ENCODE measurements around the gene GJA1. TPM values are rescaled to one million over a fixed set of nuclear protein-coding genes. Genes with fewer than 3 reads are reported as not detected.

Gene GJA1
- total and polyA plus RNA-seq, 4 donors = 0.32 to 2.8 (median 1.9) TPM

DNA sequence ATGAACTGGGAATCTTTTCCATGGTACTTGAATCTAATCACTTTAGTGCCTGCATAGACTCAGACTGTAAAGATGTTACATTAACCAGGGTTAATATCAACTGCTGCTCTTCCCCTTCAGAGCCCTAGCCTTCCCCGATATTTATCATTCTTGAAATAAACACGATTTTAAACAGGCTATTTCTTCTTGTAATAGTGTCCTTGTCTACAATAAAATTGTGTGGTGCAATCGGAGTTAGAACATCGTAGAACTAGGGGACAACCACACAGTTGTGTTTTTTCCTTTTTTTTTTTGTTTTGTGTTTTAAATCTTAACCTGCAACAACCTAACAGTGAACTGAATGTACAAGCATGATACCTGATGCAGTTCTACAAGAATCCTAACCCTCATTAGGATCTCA is 4.5 kb downstream of the GJA1 start (continued):
- TF ChIP-seq, protein P1, sequence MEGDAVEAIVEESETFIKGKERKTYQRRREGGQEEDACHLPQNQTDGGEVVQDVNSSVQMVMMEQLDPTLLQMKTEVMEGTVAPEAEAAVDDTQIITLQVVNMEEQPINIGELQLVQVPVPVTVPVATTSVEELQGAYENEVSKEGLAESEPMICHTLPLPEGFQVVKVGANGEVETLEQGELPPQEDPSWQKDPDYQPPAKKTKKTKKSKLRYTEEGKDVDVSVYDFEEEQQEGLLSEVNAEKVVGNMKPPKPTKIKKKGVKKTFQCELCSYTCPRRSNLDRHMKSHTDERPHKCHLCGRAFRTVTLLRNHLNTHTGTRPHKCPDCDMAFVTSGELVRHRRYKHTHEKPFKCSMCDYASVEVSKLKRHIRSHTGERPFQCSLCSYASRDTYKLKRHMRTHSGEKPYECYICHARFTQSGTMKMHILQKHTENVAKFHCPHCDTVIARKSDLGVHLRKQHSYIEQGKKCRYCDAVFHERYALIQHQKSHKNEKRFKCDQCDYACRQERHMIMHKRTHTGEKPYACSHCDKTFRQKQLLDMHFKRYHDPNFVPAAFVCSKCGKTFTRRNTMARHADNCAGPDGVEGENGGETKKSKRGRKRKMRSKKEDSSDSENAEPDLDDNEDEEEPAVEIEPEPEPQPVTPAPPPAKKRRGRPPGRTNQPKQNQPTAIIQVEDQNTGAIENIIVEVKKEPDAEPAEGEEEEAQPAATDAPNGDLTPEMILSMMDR (IDR thresholded peaks at IDR 0.05; ENCODE audit: low read depth, low read length, missing input control) = no peak
- TF ChIP-seq FOXA1 (IDR thresholded peaks at IDR 0.05) = no peak
- TF ChIP-seq, protein P2, sequence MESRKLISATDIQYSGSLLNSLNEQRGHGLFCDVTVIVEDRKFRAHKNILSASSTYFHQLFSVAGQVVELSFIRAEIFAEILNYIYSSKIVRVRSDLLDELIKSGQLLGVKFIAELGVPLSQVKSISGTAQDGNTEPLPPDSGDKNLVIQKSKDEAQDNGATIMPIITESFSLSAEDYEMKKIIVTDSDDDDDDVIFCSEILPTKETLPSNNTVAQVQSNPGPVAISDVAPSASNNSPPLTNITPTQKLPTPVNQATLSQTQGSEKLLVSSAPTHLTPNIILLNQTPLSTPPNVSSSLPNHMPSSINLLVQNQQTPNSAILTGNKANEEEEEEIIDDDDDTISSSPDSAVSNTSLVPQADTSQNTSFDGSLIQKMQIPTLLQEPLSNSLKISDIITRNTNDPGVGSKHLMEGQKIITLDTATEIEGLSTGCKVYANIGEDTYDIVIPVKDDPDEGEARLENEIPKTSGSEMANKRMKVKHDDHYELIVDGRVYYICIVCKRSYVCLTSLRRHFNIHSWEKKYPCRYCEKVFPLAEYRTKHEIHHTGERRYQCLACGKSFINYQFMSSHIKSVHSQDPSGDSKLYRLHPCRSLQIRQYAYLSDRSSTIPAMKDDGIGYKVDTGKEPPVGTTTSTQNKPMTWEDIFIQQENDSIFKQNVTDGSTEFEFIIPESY (IDR thresholded peaks at IDR 0.05) = no peak

DNA sequence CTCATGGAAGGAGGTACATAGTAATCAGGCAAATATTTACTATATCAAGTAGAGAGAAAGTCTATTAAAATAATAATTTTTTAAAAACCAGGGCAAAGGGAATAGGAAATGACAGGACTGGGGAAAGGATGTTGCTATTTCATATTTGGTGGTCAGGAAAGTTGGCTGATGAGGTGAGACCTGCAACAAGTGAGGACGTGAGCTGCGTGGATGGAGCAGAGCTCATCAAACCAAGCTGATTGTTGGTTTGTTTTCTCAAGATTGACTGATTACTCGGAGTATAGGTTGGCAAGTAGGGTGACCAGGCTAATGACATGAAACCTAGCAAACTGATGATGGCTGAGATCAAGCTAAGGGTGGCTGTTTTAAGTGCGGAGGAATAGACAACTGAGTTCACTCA is 6.0 kb downstream of the GJA1 start:
- no peak overlapping the region for H3K4me3 ChIP-seq (ENCODE audit: low read depth in 1 of 3, low read length in 3 of 3)
- H3K9ac ChIP-seq (ENCODE audit: low read depth in 1 of 2, low read length in 2 of 2) = no peak overlapping the region
- H3K27ac ChIP-seq (ENCODE audit: low read depth in 1 of 2, low read length in 2 of 2) = no peak overlapping the region
- H3K4me1 ChIP-seq (ENCODE audit: control insufficient read depth in 4 of 4, insufficient read depth in 4 of 4, low read length in 3 of 4) = peaks cover 3 to 15% (median 10%) of the 10 kb centered on the region in 4 donors
- H3K27me3 ChIP-seq (ENCODE audit: control insufficient read depth in 4 of 4, insufficient read depth in 4 of 4, low read length in 3 of 4) = peaks cover 0 to 14% (median 3%) of the 10 kb centered on the region in 4 donors
- 49% methylated on average over 4 of the region's 4 CpGs for WGBS
- TF ChIP-seq, protein P2 (IDR thresholded peaks at IDR 0.05) = no peak
- TF ChIP-seq, protein P1 (IDR thresholded peaks at IDR 0.05; ENCODE audit: low read depth, low read length, missing input control) = no peak
- no peak for TF ChIP-seq JUND (IDR thresholded peaks at IDR 0.05)
- DNase-seq (ENCODE audit: low spot score) = no peak
- no peaks in the 10 kb centered on the region for H3K36me3 ChIP-seq (ENCODE audit: control insufficient read depth in 4 of 4, insufficient read depth in 3 of 4, low read depth in 1 of 4, low read length in 3 of 4)
- H3K9me3 ChIP-seq (ENCODE audit: control insufficient read depth in 4 of 4, low read length in 3 of 4) = no peaks in the 10 kb centered on the region

DNA sequence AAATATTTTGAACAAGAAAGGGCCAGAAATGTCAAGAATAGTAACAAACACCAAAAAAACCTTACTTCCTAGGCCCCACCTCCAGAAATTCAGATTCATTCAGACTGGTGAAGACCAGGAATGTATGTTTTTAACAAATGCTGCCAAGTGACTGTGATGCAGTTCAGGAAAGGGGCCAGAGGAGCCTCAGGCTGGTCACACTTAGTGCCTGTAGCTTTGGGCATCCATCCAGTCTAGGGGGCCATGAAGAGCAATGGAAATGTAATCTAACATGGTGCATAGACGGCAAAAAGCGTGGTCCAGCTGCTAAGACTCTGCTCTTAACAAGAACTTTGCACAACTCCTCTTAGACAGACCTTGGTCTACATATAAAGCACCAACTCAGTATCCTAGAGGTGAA is 7.1 kb downstream of the GJA1 start:
- Histone ChIP-seq H3K36me3 (ENCODE audit: control insufficient read depth in 4 of 4, insufficient read depth in 3 of 4, low read depth in 1 of 4, low read length in 3 of 4) (no peaks in the 10 kb centered on the region), H3K27ac (ENCODE audit: low read depth in 1 of 2, low read length in 2 of 2) (no peak overlapping the region)
- WGBS = 63% methylated on average over 2 of the region's 2 CpGs

More for the DNA sequence above, 7.1 kb downstream of the GJA1 start:
- Histone ChIP-seq H3K27me3 (ENCODE audit: control insufficient read depth in 4 of 4, insufficient read depth in 4 of 4, low read length in 3 of 4) (peaks cover 0 to 11% (median 2%) of the 10 kb centered on the region in 4 donors), H3K4me3 (ENCODE audit: low read depth in 1 of 3, low read length in 3 of 3) (no peak overlapping the region), H3K9me3 (ENCODE audit: control insufficient read depth in 4 of 4, low read length in 3 of 4) (no peaks in the 10 kb centered on the region), H3K4me1 (ENCODE audit: control insufficient read depth in 4 of 4, insufficient read depth in 4 of 4, low read length in 3 of 4) (peaks cover 0 to 4% (median 2%) of the 10 kb centered on the region in 4 donors), H3K9ac (ENCODE audit: low read depth in 1 of 2, low read length in 2 of 2) (no peak overlapping the region)
- no peak for TF ChIP-seq YY1 (IDR thresholded peaks at IDR 0.05)
- TF ChIP-seq HNF4A (conservative IDR thresholded peaks at IDR 0.05) = no peak
- no peak for TF ChIP-seq RXRA (IDR thresholded peaks at IDR 0.05)
- no peak for TF ChIP-seq EGR1 (IDR thresholded peaks at IDR 0.05; ENCODE audit: low read depth in 2 of 2)
- TF ChIP-seq, protein P3, sequence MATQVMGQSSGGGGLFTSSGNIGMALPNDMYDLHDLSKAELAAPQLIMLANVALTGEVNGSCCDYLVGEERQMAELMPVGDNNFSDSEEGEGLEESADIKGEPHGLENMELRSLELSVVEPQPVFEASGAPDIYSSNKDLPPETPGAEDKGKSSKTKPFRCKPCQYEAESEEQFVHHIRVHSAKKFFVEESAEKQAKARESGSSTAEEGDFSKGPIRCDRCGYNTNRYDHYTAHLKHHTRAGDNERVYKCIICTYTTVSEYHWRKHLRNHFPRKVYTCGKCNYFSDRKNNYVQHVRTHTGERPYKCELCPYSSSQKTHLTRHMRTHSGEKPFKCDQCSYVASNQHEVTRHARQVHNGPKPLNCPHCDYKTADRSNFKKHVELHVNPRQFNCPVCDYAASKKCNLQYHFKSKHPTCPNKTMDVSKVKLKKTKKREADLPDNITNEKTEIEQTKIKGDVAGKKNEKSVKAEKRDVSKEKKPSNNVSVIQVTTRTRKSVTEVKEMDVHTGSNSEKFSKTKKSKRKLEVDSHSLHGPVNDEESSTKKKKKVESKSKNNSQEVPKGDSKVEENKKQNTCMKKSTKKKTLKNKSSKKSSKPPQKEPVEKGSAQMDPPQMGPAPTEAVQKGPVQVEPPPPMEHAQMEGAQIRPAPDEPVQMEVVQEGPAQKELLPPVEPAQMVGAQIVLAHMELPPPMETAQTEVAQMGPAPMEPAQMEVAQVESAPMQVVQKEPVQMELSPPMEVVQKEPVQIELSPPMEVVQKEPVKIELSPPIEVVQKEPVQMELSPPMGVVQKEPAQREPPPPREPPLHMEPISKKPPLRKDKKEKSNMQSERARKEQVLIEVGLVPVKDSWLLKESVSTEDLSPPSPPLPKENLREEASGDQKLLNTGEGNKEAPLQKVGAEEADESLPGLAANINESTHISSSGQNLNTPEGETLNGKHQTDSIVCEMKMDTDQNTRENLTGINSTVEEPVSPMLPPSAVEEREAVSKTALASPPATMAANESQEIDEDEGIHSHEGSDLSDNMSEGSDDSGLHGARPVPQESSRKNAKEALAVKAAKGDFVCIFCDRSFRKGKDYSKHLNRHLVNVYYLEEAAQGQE (IDR thresholded peaks at IDR 0.05) = no peak
- TF ChIP-seq GABPA (IDR thresholded peaks at IDR 0.05 in 1 of 2, conservative IDR thresholded peaks at IDR 0.05 in 1 of 2) = no peak
- TF ChIP-seq, protein P4, sequence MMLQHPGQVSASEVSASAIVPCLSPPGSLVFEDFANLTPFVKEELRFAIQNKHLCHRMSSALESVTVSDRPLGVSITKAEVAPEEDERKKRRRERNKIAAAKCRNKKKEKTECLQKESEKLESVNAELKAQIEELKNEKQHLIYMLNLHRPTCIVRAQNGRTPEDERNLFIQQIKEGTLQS (IDR thresholded peaks at IDR 0.05) = no peak
- no peak for TF ChIP-seq SP1 (IDR thresholded peaks at IDR 0.05)
- no peak for TF ChIP-seq JUND (IDR thresholded peaks at IDR 0.05)
- no peak for TF ChIP-seq FOXA1 (IDR thresholded peaks at IDR 0.05)
- no peak for TF ChIP-seq TAF1 (conservative IDR thresholded peaks at IDR 0.05)
- TF ChIP-seq, protein P2 (IDR thresholded peaks at IDR 0.05) = no peak
- TF ChIP-seq, protein P5, sequence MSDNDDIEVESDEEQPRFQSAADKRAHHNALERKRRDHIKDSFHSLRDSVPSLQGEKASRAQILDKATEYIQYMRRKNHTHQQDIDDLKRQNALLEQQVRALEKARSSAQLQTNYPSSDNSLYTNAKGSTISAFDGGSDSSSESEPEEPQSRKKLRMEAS (IDR thresholded peaks at IDR 0.05) = no peak
- no peak for DNase-seq (ENCODE audit: low spot score)
